GM18907 (cell line): ENCODE results near the gene C1orf50.
"Not testable (repeated sequence)": the region's sequence is repeated elsewhere in the genome, so short reads cannot be mapped to it uniquely, and the experiment has no call there.

Experiments
- ATAC-seq: cut with Tn5 transposase; IDR thresholded peaks from one replicate; pipeline ENCODE4 v1.9.1; 2021; ENCODE audit warnings: mild to moderate bottlenecking, moderate library complexity; ENCODE audit not compliant: unreplicated experiment

Gene C1orf50

GRCh38 chr1:42797414-42797813 is 30.4 kb downstream of the C1orf50 start:
- ATAC-seq, result no peak

- no peak for ATAC-seq
Observed at GRCh38 chr1:42797979-42798378, 30.9 kb downstream of the C1orf50 start.

GRCh38 chr1:42801832-42802473 is 34.9 kb downstream of the C1orf50 start:
- no peak for ATAC-seq

- no peak for ATAC-seq
Observed at GRCh38 chr1:42806171-42806570, 39.1 kb downstream of the C1orf50 start.

- ATAC-seq, result no peak
Observed at GRCh38 chr1:42806593-42806992, 39.5 kb downstream of the C1orf50 start.

DNA sequence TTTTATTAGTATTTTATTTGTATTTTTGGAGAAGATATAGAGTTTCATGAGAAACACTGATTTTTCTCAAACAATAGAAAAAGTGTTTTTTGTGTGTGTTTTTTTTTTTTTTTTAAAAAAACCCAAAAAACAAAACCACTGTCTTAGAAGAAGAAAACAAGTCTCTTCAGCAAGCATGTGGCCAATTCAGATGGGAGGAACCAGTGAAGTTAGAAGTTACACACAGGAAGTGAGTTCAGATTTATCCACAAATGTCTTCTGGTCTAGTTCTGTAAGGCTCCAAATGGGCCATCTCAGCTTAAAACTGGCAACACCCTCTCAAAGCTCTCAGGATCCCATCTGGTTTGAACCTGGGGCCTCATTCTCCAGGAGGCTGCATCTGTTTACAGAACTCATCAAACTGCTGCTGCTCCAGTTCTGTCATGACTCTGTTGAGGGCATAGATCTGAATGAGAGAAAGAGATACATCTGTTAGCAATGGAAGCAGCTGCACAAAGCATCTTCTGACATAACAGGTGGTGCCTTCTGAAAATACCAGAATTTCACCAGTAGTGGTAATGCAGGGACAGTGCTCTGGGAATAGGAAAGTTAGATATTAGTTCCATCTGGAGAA is 40.1 kb downstream of the C1orf50 start:
- ATAC-seq, result no peak

DNA sequence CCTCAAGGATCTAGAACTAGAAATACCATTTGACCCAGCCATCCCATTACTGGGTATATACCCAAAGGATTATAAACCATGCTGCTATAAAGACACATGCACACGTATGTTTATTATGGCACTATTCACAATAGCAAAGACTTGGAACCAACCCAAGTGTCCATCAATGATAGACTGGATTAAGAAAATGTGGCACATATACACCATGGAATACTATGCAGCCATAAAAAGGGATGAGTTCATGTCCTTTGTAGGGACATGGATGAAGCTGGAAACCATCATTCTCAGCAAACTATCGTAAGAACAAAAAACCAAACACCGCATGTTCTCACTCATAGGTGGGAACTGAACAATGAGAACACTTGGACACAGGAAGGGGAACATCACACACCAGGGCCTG is 47.8 kb downstream of the C1orf50 start:
- not testable (repeated sequence) for ATAC-seq

DNA sequence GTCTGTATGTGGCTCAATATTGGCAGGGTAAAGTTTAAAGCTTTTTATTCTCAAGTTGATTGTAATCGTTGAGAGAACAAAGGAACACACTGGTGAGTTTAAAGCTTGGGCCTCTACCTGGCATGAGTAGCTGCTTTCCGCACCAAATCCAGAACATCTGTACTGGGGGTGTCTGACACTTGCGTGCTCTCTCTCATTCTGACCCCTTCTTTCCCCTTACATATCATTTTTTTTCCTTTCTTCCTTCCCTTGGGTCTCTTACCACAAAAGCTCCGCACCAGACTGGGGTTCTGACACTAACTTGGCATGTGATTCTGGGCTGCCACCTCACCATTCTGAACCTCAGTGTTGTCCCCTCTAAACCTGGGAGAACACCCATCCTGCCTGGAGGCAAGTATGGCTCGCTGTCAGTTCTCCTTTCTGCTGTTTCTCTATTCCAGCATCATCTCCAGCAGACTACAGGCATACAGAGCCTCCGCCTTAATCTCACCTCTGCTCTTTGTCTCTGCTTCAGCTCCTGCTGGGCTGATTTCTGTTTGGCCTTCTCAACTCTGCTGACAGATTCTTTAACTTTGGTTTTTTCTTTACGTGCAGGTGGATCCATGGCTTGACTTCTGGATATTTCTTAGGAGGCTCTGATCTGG is 49.0 kb downstream of the C1orf50 start:
- peak; percentile 2 for ATAC-seq

- peak; percentile 81 for ATAC-seq
Observed at GRCh38 chr1:42816585-42817439, 49.8 kb downstream of the C1orf50 start, which contains the start of the genes ERMAP and SVBP. Gene ERMAP, plus strand, starts transcription at chr1:42817122. Its CDS starts 13,327 bp downstream, at chr1:42830449. Gene SVBP, minus strand, starts transcription at chr1:42817397. Its CDS starts 853 bp downstream, at chr1:42816544.

- ATAC-seq, result no peak
Observed at GRCh38 chr1:42817440-42817767, 50.4 kb downstream of the C1orf50 start.

GRCh38 chr1:42817976-42818375 is 50.9 kb downstream of the C1orf50 start:
- no peak for ATAC-seq

DNA sequence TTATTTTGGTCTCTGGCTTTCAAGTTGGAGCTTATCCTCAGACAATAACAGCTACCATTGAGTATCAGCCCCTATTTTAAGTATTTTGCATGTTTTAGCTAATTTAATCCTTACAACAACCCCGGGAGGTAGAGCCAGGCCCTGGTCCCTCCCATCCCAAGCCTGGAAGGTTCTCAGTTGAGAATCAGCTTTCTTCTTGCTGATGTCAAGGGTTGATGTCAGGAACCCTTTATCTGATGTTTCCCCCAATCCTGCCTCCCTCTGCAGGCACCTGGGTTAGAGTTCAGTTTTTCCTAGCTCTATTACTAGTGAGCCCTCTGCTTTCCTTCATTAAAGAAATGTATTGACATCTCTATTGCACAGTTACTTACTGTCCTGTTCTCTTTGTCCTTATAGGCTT is 53.8 kb downstream of the C1orf50 start:
- ATAC-seq, result no peak

DNA sequence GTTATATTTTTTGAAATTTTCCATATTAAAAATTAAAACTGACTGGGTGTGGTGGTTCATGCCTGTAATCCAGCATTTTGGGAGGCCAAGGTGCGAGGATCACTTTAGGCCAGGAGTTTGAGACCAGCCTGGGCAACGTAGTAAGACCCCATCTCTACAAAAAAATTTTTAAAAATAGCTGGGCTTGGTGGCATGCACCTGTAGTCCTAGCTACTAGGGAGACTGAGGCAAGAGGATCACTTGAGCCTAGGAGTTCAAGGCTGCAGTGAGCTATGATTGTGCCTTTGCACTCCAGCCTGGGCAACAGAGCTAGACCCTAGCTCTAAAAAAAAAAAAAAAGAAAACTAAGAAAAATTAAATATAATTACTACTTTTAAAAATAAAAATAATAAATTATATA is 54.6 kb downstream of the C1orf50 start:
- ATAC-seq, result no peak

DNA sequence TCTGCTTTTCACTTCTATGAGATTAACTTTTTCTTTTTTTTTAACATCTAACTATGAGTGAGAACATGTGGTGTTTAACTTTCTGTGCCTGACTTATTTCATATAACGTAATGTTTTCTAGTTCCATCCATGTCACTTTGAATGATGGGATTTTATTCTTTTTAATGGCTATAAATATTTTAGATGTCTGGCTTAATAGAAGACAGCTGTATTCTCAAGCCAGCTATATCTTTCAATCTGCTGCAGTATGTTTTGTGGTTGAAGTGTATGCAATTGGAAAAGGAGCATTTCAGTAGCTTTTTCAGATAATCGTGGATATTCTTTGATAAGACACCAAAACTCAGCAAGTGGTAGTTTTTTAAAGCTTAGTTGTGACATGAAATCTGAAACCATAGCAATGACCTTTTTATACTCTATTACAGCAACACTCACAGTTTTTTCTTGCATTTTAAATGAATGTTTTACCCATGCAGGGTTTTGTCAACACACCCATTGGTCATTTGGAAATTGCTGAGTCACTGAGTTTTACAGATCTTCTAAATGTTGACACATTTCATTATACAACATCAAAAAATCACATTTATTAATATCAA is 55.8 kb downstream of the C1orf50 start:
- no peak for ATAC-seq

DNA sequence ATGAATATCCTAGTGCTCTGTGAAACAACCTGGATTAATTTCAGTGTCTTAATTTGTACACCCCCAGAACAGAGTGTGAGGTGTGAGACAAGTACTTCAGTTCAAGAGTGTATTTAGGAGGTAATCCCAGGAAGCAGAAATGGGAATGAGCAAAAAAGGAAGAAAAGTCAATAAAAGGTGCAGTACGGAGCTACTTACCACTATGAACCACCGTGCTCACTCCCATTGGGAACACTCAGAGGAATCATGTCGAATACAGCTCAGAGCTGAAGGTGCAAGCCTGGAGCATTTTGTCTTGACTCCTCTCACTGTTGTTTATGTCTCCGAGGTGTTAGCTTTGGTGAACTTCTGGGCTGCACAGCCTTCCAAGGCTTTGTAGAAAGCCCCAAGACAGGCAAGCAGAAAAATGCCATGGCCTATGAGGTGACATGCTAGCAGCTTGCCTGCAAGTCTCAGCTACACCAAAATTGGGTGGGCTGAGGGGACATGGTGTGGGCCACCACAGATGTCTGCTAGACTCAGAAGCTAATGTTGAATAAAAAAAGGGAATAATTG is 57.5 kb downstream of the C1orf50 start:
- no peak for ATAC-seq

- ATAC-seq, result no peak
Observed at GRCh38 chr1:42825036-42825851, 58.2 kb downstream of the C1orf50 start.
